ENCODE measurements around the gene OR2C1.

OR2C1 gene

GRCh38 chr16:3400779-3401688 is 45.3 kb downstream of the OR2C1 start, which contains the start of the genes ZNF174 and ZSCAN32:
Gene ZNF174 (plus strand): TSS chr16:3401215. CDS start chr16:3402005, 790 bp downstream.
Gene ZSCAN32 (minus strand): TSS chr16:3401004. CDS start chr16:3397557, 3,447 bp downstream.
- peak; percentile 98 for DNase-seq

GRCh38 chr16:3401719-3402397 is 46.2 kb downstream of the OR2C1 start:
- DNase-seq: peak; percentile 3 to 13
